Measurements from ENCODE around the gene IL27RA.

DNA sequence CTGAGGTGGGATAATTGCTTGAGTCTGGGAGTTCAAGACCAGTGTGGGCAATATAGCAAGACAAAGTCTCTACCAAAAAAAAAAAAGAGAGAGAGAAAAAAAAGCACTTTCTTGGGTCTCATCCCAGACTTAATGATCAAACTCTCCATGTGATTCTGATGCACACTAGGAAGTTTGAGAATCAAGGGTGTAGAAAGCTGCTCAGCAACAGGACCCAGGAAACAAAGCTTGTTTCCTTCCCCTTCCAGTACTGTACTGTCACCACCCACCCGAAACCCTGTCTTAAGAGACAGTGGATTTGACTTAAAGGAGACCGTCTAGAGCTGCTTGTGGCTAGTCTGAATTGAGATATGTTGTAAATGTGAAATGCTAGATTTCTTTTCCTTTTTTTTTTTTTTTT, 46.8 kb downstream of the IL27RA start:
- TF ChIP-seq, protein P1, sequence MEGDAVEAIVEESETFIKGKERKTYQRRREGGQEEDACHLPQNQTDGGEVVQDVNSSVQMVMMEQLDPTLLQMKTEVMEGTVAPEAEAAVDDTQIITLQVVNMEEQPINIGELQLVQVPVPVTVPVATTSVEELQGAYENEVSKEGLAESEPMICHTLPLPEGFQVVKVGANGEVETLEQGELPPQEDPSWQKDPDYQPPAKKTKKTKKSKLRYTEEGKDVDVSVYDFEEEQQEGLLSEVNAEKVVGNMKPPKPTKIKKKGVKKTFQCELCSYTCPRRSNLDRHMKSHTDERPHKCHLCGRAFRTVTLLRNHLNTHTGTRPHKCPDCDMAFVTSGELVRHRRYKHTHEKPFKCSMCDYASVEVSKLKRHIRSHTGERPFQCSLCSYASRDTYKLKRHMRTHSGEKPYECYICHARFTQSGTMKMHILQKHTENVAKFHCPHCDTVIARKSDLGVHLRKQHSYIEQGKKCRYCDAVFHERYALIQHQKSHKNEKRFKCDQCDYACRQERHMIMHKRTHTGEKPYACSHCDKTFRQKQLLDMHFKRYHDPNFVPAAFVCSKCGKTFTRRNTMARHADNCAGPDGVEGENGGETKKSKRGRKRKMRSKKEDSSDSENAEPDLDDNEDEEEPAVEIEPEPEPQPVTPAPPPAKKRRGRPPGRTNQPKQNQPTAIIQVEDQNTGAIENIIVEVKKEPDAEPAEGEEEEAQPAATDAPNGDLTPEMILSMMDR (conservative IDR thresholded peaks at IDR 0.05), result no peak
- TF ChIP-seq EZH2 (IDR thresholded peaks at IDR 0.05; ENCODE audit: low read depth), result no peak
